Prostate gland (tissue), 2 donors: ENCODE measurements around the gene LANCL2.

ENCODE experiments used
- POLR2A ChIP-seq: fragments of 450-650 bp; IDR thresholded peaks from one replicate; pipeline ENCODE4 v1.6.1; 2016; ENCODE audit warnings: antibody characterized with exemption, mild to moderate bottlenecking
- POLR2AphosphoS5 ChIP-seq: sonication (generic); formaldehyde crosslinking; IDR thresholded peaks from one replicate; pipeline ENCODE4 v1.6.1; 2017; ENCODE audit warnings: antibody characterized with exemption
- TF ChIP-seq, protein P1 (sequence below), 4 experiments: fragments of 200-600 bp in 2 of 4; fragments of 450-650 bp in 2 of 4; sonication (generic) in 2 of 4; IDR thresholded peaks; 1 replicate in 3 of 4; 2 replicates in 1 of 4; pipeline ENCODE4 v1.5.1; 2016 to 2019; ENCODE audit warnings: antibody characterized with exemption in 4 of 4, mild to moderate bottlenecking in 2 of 4, moderate library complexity in 2 of 4

DNA sequence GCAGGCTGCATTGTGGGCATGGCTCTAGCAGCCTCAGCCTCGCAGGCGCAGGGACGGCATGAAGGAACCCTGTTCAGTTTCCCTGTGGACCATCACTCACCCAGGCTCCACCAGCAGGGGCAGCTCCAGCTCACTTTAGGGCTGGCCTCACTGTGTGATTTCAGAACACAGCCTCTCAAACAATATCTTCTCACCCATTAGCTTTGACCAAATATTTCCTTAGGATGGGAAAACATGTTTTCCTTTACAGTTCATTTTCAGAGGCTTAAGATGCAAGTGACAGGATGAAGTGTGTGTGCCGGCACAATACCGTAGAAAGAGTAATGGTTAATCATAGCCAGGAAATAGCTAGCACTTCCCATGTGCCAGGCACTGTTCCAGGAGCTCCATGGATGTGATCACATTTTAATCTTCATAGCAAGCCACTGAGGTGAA lies 58.2 kb downstream of the LANCL2 start:
- no peak for TF ChIP-seq POLR2AphosphoS5
- TF ChIP-seq, protein P1, sequence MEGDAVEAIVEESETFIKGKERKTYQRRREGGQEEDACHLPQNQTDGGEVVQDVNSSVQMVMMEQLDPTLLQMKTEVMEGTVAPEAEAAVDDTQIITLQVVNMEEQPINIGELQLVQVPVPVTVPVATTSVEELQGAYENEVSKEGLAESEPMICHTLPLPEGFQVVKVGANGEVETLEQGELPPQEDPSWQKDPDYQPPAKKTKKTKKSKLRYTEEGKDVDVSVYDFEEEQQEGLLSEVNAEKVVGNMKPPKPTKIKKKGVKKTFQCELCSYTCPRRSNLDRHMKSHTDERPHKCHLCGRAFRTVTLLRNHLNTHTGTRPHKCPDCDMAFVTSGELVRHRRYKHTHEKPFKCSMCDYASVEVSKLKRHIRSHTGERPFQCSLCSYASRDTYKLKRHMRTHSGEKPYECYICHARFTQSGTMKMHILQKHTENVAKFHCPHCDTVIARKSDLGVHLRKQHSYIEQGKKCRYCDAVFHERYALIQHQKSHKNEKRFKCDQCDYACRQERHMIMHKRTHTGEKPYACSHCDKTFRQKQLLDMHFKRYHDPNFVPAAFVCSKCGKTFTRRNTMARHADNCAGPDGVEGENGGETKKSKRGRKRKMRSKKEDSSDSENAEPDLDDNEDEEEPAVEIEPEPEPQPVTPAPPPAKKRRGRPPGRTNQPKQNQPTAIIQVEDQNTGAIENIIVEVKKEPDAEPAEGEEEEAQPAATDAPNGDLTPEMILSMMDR (IDR thresholded peaks at IDR 0.05), result no peak
- no peak for TF ChIP-seq POLR2A
